ENCODE measurements around the gene SHISA8.
A peak's percentile ranks its signal among the peaks of the same experiment; 100 is the strongest.

Gene SHISA8

DNA sequence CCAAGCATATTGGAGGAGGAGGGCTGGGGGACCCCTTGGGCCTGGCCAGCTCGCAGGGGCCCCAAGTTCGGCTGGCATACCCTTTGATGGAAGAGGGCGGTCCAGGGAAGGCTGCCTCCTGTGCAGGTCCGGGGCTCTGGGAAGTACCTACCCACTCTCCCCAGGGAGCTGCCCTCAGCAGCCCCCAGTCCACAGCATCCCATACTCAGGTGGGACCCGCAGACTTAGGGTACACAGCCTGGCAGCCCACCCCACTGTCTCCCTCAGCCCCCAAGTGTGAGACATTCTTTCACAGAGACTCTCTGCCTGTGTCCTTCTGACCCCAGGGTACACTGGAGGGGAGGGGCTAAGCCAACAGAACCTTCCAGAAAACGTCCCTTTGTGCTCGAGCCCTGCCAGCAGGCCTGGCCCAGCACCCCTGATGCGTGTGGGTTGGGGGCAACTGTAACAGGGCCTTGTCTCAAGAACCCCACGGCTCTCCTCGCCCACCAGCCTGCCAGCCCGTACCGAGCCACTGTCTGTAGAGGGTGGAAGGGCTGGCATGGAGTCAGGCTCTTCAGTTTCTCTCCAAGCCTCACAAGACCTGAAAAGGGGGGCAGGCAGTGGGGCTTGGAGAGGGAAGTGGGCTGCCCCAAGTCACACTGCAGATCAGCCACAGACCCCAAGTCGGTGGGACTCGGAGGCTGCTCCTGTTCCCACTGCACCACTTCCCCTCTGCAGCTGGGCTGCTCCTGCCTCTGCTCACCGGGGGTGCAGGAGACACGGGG is 18.7 kb upstream of the SHISA8 start:
- DNase-seq (ENCODE audit: low read depth), result no peak

DNA sequence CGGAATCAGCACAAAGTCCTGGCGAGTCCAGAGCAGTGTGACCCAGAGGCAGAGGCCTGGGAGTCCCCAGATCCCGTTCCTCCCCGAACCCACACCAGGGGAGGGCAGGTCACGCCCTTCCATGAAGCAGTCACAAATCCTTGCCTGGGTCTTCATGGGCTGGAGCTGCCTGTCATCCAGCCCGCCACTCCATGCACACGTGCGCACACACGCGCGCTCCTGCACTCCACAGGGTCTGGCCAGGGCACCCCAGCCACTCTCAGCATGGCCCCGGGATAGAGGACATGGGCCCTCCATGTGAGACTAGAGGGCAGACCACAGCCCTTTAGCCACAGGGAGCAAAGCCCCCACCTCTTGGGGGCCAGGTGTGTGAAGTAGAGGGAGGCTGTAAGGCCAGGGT is 17.5 kb upstream of the SHISA8 start:
- DNase-seq (ENCODE audit: low read depth), result no peak

DNA sequence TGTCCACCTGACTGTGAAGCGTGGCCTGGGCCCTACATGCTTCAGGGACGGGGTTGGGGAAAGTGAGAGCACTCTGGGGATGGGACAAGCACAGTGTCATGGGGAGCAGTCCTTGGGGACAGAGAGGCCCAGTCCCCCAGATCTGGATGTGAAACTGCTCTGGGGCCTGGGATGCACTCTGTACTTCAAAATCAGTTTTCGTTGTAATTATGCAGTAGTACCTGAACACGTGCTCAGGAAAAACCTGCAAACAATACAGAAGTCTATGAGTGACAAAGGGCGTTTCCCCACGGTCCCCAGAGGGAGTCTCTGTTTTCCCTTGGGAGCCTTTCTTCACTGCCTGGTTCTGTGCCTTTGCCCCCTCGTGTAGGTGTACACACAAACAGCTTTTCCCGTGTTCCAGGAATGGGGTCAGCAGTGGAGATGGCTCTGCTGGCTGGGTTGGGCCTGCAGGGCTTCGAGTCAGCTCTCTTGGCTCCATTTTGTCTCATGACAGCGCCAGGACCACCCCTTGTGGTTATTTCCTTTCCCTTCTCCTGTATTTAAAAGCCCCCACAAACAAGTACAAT is 16.9 kb upstream of the SHISA8 start:
- no peak for DNase-seq (ENCODE audit: low read depth)

DNA sequence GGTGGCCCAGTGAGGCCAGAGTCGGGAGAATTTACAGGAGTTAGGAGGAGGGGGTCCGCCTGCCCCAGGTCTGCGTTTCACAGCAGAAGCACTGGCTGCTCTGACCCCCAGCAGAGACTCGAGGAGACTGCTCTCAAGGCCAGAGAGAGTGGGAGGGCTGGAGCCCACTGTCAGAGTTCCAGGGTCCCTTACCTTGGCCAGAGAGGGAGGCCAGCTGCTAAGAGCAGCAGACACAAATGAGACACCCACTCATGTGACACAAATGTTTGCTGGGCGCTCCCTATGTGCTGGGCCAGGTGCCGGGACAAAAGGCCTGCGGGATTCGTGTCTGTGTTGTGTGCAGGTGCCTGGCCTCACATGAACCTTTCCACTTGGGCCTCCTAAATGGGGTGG is 14.5 kb upstream of the SHISA8 start:
- DNase-seq (ENCODE audit: low read depth), result no peak

DNA sequence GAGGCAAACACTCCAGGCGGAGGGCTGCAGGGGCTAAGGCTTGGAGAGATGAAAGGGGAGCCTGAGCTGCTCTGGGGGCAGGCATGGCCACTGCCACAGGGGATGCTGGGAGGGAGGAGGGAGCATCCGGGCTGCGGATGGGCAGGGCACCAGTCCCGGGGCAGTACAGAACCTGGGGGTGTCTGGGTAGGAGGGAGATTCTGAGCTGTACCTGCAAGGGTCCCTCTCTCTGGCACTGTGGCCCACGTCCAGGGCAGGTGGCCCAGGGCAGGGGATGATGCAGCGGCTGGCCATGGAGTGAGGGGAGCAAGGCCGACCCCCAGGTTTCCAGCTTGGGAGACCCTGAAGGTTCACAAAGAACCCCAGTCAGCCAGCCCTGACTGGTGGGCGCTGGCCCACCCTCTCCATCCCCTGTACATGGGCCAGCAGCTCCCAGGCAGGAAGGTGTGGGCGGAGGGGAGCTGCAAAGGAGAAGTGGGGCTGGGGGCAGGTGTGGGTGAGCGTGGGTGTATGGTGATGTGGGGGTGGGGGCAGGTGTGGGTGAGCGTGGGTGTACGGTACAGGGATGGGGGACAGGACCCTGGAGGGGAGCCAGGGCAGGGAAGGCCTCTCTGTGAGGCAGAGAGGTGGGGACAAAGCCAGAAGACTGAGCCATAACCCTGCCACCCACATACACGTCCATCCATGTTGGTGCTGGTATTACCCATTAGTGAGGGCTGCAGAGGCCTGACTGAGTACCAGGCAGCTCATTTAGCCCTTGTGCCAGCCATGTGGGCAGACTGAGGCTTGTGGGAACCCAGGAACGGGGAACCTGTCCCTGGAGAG is 13.9 kb upstream of the SHISA8 start:
- no peak for DNase-seq (ENCODE audit: low read depth)

DNA sequence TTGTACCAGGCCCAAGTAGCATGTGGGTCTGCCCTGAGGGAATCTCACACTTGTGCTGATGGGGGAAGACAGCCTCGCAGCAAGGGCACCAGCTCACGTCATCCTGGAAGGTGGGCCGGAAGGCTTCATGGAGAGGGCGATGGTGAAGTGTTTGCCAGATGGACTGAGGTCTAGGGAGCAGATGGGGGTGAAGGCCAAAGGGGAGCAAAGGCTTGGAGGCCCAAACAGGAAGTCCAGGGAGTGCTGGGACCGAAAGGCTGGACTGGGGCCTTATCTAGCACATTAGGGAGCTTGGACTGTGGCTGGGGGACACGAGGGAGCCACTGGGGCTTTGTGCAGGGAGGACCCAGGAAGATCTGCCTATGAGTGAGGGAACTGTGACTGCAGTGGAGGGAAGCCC is 12.9 kb upstream of the SHISA8 start:
- no peak for DNase-seq (ENCODE audit: low read depth)

DNA sequence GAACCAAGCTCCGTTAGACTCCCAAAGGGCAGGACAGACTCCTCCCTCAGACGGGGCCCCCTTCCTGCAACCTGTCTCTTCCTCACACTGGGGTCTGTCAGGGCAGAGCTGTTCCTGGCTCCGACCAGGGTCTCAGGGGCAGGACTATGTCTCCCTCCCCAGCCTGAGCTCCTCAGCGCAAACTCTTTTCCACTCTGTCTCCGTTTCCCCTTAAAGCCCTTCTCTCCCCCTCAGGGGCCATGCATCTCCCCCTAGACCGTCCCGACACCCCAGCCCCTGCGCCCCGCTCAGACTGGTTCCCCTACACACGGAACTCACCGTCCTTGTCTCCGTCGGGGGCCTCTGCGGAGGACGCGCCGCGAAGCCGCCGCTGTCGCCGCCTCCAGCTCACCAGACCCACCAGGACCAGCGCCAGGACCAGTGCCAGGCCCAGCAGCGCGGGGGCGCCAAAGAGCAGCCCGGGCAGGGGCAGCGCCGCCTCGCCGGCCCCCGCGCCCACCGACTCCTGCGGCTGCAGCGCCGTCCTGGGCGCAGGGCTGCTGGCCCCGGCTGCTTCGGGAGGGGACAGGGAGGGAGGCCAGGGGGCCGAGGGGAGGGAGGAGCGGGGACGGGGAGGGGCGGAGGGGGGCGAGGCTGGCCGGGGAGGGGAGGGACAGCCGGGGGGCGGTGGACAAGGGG is 11.0 kb upstream of the SHISA8 start:
- DNase-seq (ENCODE audit: low read depth), result peak; percentile 73

DNA sequence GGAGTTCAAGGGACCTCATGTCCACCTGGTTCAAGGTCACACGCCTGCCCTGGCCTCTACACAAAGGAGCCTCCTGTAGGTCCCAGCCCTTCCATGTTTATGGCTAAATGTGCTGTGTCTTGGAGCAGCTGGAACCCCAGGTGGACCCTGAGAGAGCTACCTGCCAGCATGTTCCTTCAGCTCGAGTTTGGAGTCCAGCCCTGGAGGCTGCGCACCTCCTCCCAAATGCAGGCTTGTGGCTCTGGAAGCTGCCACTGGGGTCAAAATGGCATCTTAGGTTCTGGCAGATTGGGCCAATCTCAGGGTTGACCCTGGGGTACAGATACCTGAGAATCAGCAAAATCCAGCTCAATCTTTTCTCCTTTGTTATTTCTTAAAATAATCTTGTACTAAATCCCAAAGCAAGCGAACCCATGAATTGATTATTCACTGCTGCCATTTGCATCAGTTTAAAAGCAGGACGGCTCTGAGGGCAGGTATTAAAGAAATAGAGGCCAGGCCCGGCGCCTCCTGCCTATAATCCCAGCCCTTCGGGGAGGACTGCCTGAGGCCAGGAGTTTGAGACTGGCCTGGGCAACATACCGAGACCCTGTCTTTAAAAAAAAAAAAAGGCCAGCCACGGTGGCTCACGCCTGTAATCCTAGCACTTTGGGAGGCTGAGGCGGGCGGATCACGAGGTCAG is 8.9 kb upstream of the SHISA8 start:
- DNase-seq (ENCODE audit: low read depth), result no peak

DNA sequence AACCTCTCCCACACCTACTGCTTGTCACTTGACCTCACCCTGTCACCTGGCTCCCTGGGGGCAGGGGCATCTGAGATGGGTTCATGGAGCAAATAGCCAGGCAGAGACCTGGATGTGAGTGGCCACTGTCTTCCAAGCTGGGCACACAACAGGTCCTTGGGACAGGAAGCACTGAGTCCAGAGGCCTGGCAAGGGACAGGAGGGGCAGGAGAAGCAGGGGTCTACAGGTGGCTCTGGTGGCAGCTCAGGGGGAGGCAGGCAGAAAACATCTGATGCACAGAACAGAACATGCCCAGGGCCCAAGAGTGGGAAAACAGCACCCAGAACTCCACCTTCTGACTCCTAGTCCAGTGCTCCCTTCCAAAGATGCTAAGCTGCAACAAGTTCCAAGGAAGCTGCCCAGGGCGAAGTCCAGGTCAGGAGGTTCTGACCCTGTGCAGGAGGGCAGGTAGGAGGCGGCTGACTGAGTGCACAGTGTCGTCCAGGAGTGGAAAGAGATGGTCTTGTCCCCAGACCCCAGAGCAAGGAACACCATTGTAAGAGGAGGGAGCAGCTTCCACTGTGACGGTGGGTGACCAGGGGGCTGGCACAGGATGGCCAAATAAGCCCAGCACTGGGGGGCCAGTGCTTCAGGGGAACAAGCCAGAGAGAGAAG is 8.2 kb upstream of the SHISA8 start:
- DNase-seq (ENCODE audit: low read depth), result no peak

DNA sequence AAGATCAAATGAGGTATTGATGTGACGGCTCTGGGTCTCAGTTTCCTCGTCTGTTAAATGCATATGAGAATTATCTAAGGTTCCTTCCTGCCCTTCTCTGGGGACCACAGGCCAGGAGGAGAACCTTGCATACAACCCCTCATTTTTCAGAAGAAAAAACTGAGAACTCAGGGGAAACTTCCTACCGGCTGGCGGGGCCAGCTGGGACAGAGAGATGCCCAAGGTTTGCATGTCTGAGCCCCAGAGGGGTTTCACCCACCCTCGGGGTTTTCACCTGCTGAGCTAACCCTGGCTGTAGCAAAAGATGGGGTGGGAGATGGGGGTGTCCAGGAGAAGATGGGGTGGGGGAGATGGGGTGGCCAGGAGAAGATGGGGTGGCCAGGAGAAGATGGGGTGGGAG is 7.5 kb upstream of the SHISA8 start:
- DNase-seq (ENCODE audit: low read depth), result no peak

DNA sequence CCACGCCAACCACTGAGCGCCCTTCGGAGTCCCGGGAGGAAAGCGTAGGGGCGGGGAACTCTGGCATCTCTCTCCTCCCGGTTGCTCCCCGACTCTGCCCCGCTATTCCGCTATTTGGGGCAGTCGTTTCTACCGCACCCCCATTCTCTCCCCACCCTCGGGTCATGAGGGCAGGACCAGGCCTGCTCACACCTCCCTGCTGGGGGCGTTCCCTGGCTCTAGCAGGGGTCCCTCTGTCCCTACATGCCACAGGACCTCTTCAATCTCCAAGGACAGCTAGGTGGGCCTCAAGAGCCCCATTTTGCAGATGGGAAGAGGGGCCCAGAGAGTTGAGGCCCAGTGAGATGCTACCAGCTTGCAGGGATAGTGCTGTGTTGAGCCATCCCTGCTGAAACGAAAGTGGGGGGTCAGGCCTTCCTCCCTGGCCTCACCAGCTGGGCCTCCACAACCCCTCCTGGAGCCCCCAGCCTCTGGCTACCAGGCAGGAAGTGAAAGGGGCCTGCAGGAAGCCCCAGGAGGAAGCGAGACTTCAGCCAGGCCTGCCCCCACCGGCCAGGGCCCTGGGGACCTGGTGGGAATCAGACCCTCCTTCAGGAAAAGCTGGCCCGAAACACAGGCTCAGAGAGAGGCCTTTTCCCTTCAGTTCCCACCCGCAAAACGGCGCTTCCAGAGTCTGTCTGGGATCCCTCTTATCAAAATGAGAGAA is 5.5 kb upstream of the SHISA8 start:
- DNase-seq (ENCODE audit: low read depth), result no peak

DNA sequence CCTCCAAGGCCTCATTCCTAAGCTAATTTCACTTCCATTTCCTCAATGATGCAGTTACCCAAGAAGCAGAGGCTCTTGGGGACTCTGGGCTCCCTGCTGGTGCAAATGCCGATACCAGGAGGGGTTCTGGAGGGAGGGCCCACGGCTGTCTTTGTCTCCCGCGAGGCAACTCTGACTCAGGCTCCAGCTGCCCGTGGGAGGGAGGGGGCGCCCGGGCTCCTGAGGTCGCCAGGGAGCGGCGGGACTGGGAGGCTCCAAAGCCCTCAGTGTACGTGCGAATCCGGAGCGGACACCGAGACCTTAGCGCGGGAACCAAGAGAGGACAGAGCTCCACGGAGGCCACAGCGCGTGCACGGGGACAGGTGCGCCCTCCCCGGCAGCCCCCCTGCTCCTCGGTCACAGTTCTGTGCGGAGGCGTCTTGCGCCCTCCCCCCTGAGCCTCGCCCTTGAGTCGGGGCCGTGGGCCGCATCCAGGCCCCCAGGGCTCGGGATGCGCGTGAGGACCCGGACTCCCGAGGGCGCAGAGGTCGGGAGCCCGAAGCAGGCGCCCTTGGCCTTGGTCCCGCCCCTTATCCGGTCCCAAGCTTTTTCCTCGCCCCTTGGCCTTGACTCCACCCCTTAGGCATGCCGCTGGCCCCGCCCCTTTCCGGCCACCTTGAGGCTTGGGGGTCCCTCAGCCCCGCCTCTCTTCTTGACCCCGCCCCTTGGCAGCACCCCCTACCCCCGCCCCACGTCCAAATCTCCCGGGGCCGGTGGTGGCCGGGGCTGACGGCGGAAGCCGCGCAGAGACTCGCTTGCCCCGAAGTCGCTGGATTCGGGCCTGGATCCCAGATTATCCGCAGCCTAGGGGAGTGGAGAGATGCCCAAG is 4.7 kb upstream of the SHISA8 start:
- DNase-seq (ENCODE audit: low read depth), result no peak

DNA sequence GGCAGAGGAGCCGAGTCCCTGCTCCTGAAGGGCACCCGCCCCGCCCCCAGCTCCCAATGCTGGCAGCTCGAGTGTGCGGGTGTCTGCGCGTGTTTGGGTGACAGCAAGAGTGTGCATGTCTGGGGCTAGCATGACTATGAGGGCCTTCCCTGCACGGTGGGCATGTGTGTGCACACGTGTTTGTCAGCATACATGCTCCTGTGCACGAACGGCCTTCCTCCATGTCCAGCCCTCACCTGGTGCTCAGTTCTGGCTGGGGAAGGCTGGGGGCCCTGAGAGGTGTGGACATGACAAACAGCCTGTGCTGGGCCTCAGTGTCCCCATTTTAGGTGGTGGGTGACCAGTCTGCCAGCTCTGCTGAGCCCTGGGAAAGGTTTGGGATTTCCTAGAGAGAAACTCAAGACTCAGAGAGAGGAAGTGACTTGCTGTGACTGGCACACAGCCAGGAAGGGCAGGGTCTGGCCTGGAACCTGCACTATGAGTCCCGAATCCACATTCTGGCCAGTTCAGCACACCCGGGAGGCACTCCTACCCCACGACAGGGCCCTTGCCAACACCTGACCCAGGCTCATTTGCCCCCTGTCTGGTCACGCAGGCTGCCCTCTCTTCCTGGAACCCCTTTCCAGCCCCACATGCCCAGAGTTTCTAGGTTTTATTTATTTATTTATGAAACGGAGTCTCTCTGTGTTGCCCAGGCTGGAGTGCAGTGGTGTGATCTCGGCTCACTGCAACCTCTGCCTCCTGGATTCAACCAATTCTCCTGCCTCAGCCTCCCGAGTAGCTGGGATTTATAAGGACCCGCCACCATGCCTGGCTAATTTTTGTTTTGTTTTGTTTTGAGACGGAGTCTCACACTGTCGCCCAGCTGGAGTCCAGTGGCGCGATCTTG is 3.3 kb upstream of the SHISA8 start:
- DNase-seq (ENCODE audit: low read depth), result no peak

DNA sequence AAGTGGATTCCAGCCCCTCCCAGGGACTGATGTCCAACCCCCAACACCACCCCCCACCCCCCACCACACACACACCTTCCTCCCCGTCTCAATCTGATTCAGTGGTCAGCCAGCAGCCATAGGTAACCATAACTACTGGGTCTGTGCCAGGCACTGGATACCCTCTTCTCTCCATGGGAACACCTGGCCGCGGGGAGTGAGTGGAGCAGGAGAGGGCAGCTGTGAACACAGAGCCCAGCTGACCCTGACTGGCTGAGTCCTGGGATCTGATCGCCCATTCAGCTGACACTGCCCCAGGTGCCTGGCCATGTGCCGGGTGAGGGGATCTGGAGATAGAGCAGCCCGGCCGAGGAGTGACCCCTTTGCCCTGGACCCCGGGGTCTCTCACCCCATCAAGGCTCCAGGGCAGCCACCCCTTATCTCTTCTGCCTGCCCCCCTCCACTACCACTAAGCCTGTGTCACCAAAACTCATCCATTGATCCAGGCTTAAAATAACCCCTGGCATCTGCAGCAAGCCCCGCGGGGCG is 2.6 kb upstream of the SHISA8 start:
- no peak for DNase-seq (ENCODE audit: low read depth)

DNA sequence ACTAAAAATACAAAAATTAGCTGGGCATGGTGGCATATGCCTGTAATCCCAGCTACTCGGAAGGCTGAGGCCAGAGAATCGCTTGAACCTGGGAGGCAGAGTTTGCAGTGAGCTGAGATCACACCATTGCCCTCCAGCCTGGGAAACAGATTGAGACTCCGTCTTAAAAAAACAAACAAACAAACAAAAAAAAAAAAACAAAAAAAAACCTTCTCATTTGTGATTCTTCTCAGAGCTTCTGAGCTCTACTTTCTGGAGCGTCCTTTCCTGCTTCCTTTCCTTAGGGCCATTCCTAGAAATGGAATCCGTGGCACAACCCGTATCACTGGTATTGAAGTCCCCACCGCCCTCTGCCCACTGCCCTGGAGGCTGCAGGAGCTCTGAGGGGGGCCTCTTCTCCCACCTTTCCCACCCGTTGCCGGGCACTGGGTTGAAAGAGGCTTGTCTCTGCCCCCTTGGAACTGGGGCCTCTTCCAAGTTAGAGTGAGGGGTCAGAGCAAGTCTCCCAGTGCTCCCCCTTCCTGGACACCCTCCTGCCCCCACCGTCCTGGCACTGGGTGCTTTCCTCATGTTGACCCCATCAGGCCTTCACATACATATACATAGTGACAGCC is 2.0 kb upstream of the SHISA8 start:
- DNase-seq (ENCODE audit: low read depth), result no peak

DNA sequence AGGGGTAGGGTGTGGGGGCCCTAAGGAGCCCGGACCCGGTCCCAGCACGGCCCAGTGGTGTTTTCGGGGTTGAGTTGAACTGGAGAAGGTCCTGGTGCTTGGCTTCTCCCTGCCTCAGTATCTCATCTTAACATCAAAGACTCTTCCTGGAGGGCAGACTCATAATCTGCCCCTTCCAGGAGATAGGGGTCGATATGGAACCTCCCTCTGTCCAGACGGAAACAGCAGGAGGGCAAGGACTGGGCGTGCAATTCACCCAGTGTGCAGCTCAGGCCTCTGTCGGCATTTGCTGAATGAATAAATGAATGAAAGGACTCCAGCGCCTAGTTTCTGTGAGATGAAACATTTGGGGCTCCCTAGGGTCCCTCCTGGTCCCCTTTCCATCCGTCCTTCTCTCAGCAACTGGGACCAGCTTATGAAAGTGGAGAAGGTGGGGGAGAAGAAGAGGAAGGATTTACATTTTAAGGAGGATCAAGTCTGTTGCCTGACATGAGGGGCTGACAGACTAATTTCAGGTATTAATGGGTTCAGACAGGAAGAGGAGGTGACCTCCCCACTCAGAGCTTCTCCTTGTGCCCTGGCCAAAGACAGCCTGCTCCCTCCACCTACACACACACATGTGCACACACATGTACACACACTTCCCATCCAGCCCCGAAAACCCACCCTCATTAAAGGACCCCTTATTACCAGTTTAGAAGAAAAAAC is 1.1 kb upstream of the SHISA8 start:
- DNase-seq (ENCODE audit: low read depth), result no peak

DNA sequence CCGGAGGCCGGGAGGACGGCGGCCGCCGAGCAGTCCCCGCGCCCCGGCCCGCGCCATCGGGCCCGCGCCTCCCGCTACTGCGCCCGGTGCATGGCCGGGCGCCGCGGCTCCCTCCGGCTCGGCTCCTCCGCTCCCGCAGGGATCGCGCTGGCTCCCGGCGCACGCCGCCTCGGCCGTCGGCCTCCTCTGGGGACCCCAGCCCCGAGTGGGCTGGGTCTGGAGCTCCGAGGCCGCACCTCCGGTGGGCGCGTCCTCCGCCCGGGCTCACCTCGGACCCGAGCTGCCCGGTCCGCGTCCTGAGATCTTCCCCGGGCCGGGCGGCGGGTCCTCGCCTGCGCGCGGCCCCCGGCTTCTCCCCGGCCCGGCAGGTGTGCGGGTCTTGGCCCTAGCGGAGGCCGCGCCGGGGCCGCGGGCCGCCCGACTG is 251 bp downstream of the SHISA8 start:
- DNase-seq (ENCODE audit: low read depth), result no peak

All from T follicular helper cell (primary cell).